GM12864 (cell line): Measurements from ENCODE around the gene TBXAS1.

Experiments
- DNase-seq: peaks from one replicate; pipeline ENCODE4 v3.0.0-alpha.2; 2011; ENCODE audit warnings: low read depth
- H3K4me3 ChIP-seq: 2 replicates; pipeline ENCODE4 v1.5.1; 2011; ENCODE audit warnings: mild to moderate bottlenecking, low read depth, low read length, control low read depth
- CTCF ChIP-seq: IDR thresholded peaks from 2 replicates; pipeline ENCODE4 v1.5.1; 2011; ENCODE audit warnings: low read depth, mild to moderate bottlenecking, moderate library complexity, low read length, control low read depth, inconsistent platforms; ENCODE audit errors: missing control alignments

Gene TBXAS1

DNA sequence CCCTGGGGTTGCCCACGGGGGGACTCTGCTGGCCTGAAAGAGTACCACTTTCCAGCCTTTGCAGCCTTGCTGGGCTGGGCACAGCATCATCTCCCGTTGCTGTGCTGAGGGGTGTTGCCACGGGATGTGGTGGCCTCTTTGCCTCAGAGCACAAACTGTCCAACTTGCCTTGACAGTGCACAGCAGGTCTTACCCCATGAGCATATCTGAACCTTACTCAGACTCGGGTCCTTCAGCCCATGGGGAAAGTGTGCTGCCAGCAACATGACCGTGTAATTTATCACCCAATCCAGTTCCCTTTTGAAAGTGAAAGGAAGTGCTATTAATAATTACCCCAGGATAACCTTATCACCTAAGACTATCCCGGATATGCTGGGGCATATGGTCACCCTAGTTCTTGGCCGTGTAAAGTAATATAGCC, 46.8 kb downstream of the TBXAS1 start:
- DNase-seq = no peak
- no peak for TF ChIP-seq CTCF
- H3K4me3 ChIP-seq = no peak overlapping the region

GRCh38 chr7:139876622-139877283, 47.7 kb downstream of the TBXAS1 start:
- no peak overlapping the region for H3K4me3 ChIP-seq
- DNase-seq = no peak
- no peak for TF ChIP-seq CTCF

- no peak overlapping the region for H3K4me3 ChIP-seq
- TF ChIP-seq CTCF = no peak
- no peak for DNase-seq
Observed at GRCh38 chr7:139883814-139884213, 54.8 kb downstream of the TBXAS1 start.

- TF ChIP-seq CTCF = no peak
- no peak overlapping the region for H3K4me3 ChIP-seq
- no peak for DNase-seq
Observed at GRCh38 chr7:139884441-139884840, 55.4 kb downstream of the TBXAS1 start.

DNA sequence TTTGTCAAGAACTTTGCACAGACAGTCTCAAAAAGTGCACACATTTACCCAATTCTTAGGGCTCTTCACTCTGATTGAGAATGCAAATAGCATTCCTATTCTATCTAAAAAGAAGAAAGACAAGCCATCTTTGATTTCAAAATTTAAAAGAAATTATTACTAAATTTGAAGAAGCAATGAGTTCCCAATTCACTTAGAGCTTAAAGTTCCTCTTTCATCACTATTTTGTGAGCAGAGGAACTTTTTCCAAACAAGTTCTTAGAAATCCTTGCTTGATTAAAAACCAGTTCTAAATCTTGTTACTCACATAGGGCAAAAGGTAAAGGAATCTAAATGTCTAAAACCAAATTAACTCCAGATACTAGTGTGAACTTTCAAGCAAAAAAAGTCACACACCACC, 56.4 kb downstream of the TBXAS1 start:
- no peak for DNase-seq
- TF ChIP-seq CTCF = no peak
- no peak overlapping the region for H3K4me3 ChIP-seq

DNA sequence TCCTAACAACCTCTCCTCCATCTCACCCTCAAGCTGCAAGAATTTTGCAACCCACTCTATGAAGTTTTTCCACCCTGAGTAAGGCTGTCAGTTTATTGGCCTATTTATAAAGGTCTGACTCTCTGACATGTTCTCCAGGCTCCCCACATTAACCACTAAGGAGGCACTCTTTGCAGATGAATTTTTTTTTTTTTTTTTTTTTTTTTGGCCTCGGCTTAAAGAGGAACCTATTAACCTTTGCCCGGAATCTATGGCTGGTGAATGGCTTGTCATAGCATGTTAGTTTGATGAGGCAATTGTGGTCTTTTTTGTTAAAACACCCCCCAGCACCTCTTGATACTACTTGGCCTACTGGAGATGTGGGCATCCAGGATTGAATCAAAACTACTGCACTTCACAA, 57.1 kb downstream of the TBXAS1 start:
- TF ChIP-seq CTCF = no peak
- H3K4me3 ChIP-seq = no peak overlapping the region
- DNase-seq = no peak

DNA sequence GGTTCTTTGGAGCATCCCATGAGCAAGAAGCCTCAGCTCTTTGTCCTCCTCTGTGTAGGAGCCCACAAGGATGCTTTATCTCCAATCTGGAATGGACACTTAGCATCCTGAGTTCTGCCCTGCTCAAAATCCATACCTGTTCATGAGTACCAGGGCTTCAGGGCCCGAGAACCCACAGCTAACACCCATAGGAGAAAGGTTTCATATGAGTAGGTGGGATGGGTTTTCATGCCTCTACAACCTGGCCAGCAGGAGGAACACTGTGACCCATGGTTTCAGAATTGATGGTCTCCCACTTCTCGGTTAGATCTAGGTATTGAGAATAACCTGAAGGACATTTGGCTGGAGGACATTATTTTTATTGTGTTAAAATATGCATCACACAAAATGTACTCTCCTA, 57.8 kb downstream of the TBXAS1 start:
- DNase-seq = no peak
- no peak overlapping the region for H3K4me3 ChIP-seq
- no peak for TF ChIP-seq CTCF
